ENCODE measurements around the gene KRTAP29-1. TPM values are rescaled to one million over a fixed set of nuclear protein-coding genes. Genes with fewer than 3 reads are reported as not detected.

The KRTAP29-1 gene
- total RNA-seq, 1 donor from 2014 or later = not detected

DNA sequence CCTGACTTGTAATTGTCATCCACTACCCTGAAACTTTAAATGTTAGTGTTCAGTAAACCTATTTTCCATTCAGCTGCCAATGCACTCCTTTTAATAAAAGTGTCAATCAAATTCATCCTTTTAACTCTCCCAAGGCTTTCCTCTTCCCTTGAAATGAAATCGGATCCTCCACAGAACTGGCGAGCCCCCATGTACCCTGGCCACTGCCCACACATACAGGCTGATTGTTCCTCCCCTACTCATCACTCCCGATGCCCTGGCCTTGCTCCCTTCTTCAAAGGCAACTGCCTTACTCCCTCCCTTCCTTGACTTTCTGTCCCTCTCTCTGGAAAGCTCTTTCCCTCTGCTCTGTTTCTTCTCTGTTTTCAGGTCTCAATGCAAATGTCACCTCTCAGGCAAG lies 40.4 kb upstream of the KRTAP29-1 start:
- TF ChIP-seq, protein P1, sequence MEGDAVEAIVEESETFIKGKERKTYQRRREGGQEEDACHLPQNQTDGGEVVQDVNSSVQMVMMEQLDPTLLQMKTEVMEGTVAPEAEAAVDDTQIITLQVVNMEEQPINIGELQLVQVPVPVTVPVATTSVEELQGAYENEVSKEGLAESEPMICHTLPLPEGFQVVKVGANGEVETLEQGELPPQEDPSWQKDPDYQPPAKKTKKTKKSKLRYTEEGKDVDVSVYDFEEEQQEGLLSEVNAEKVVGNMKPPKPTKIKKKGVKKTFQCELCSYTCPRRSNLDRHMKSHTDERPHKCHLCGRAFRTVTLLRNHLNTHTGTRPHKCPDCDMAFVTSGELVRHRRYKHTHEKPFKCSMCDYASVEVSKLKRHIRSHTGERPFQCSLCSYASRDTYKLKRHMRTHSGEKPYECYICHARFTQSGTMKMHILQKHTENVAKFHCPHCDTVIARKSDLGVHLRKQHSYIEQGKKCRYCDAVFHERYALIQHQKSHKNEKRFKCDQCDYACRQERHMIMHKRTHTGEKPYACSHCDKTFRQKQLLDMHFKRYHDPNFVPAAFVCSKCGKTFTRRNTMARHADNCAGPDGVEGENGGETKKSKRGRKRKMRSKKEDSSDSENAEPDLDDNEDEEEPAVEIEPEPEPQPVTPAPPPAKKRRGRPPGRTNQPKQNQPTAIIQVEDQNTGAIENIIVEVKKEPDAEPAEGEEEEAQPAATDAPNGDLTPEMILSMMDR (IDR thresholded peaks at IDR 0.05) = no peak
- H3K9me3 ChIP-seq = no peaks in the 10 kb centered on the region
- H3K4me3 ChIP-seq = no peak overlapping the region
- H3K4me1 ChIP-seq = no peaks in the 10 kb centered on the region
- no peak overlapping the region for H3K27ac ChIP-seq
- no peak for DNase-seq (ENCODE audit: low spot score in 2 of 2)
- H3K27me3 ChIP-seq = no peaks in the 10 kb centered on the region
- H3K36me3 ChIP-seq = no peaks in the 10 kb centered on the region
- intact Hi-C loops (cut with DNase I) = no loop called here

DNA sequence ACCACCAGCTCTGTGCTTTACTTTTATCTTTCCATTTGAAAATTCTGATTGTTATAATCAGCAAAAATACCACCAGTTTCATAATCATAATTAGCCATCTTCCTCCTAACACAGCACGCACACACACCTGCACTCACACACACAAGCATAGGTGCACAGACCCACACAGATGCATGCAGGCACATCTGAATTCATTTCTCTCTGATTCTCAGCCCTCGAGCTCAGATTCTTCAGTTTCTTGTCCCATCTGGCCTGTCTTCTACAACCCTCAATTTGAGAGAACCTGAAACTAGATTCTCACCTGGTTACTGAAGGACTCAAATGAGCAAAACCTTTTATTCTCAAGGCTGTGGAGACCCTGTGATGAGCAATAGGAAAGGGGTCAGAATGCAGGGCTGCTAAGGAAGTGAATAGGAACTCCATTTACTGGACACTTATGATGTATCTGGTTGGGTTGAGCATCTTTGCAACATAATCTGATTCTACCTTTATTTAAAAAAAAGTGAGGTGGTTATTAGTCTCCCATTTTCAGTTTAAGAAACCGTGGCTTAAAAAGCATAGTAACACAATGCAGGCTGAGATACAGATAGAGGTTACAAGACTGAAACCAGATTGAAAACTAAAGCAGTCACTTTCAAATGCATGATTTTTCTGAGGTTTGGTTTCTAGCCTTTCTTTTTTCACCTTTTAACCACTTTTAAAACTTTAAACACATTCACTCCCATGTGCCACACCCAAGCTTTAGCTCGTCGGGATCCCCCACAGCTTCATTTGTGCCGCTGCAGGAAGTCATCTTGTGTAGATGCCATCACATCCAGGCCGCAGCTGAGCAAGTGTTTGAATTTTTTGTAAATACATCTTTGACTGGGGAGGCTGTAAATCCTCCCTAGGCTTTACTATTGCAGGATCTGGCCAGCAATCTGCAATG lies 38.5 kb upstream of the KRTAP29-1 start:
- Histone ChIP-seq H3K36me3 (no peaks in the 10 kb centered on the region), H3K9me3 (no peaks in the 10 kb centered on the region), H3K4me1 (no peaks in the 10 kb centered on the region), H3K27me3 (no peaks in the 10 kb centered on the region), H3K27ac (no peak overlapping the region), H3K4me3 (no peak overlapping the region)
- intact Hi-C loops (cut with DNase I) = no loop called here
- TF ChIP-seq, protein P1 (IDR thresholded peaks at IDR 0.05) = no peak
- no peak for DNase-seq (ENCODE audit: low spot score in 2 of 2)

DNA sequence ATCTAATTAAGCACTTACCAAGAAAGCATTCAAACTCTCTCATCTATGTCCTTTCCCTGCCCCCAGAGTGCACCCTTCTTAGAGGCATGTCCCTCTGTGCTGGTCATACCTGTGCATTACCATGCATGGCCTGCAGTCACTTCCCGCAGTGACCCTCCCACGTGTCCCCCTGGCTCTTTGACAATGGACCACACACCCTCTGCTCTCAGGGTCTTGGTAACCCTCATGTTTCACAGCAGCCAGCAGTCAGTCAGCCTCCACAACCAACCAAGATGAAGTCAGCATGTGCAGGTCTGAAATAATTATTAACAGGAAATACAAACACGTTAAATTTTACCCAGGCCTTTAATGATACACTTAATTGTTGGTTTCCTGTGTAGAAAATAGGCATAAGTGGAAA lies 37.8 kb upstream of the KRTAP29-1 start:
- Histone ChIP-seq H3K4me3 (no peak overlapping the region), H3K9me3 (no peaks in the 10 kb centered on the region), H3K27ac (no peak overlapping the region), H3K36me3 (no peaks in the 10 kb centered on the region), H3K27me3 (no peaks in the 10 kb centered on the region), H3K4me1 (no peaks in the 10 kb centered on the region)
- intact Hi-C loops (cut with DNase I) = no loop called here
- TF ChIP-seq, protein P1 (IDR thresholded peaks at IDR 0.05) = no peak
- no peak for DNase-seq (ENCODE audit: low spot score in 2 of 2)

DNA sequence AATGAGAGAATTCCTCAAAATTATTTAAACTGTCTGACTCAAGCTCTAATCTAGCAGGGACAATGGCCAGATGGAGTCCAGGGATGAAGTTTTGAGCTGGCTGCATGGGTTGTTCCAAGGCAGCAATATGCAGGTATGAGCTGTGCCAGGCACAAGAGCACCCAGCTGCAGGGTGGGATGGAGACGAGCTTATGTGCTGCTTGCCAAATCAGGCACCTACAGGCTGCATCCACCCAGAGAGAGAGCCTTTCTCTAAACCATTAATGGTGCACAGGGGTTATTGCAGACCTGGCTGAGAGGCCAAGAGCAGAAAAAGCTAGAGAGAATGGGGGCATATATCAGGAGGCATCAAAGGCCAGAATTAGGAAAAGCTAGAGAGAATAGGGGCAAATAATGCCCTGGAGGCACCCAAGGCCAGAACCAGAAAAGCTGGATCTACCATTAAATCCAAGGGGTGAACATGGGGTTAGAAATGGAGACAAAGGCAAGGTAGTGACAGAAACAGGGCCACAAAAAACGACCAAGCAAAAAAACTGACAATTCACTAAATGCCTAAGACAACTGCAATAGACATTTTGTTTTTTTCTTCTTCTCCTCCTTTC lies 37.0 kb upstream of the KRTAP29-1 start:
- H3K4me3 ChIP-seq = no peak overlapping the region
- H3K36me3 ChIP-seq = no peaks in the 10 kb centered on the region
- TF ChIP-seq, protein P1 (IDR thresholded peaks at IDR 0.05) = no peak
- DNase-seq (ENCODE audit: low spot score in 2 of 2) = no peak
- no peaks in the 10 kb centered on the region for H3K4me1 ChIP-seq
- intact Hi-C loops (cut with DNase I) = no loop called here
- H3K27ac ChIP-seq = no peak overlapping the region
- H3K9me3 ChIP-seq = no peaks in the 10 kb centered on the region
- H3K27me3 ChIP-seq = no peaks in the 10 kb centered on the region

DNA sequence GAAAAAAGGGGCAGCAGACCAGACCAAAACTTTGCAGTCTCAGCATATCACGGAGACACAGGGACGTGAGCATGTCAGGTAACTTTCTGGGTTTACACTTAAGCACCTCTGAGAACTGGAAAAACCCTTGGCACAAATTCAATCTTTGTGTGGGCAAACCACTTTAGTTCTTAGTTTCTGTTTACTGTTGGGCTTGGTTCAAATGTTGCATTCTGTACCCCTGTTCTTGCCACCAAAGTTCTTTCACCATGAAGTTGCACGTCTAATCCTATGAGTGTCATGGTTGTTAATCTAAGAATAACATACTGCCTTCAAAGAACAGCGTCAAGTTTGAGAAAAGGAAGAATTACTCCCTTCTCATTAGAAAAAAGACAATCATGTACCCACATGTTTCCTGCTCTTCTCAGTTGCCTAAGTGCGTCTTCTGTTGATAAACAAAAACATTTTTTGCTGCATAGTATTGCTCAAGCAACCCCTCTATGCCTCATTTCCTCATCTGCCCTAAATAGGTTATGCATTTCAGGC lies 36.4 kb upstream of the KRTAP29-1 start:
- Histone ChIP-seq H3K27ac (no peak overlapping the region), H3K36me3 (no peaks in the 10 kb centered on the region), H3K4me1 (no peaks in the 10 kb centered on the region), H3K27me3 (no peaks in the 10 kb centered on the region), H3K4me3 (no peak overlapping the region), H3K9me3 (no peaks in the 10 kb centered on the region)
- TF ChIP-seq, protein P1 (IDR thresholded peaks at IDR 0.05) = no peak
- intact Hi-C loops (cut with DNase I) = no loop called here
- no peak for DNase-seq (ENCODE audit: low spot score in 2 of 2)
